Type B pancreatic cell (in vitro differentiated cells): Measurements from ENCODE around the gene EGFLAM. TPM values are rescaled to one million over a fixed set of nuclear protein-coding genes. Genes with fewer than 3 reads are reported as not detected.
A peak's percentile ranks its signal among the peaks of the same experiment; 100 is the strongest.

ENCODE experiments used
- DNase-seq: peaks from one replicate; pipeline ENCODE4 v3.0.0; 2021; ENCODE audit warnings: mixed read lengths; ENCODE audit not compliant: unreplicated experiment; ENCODE audit errors: extremely low spot score
- H3K27ac Mint-ChIP-seq: 2 replicates; pipeline ENCODE4 v1.8.0; 2021; ENCODE audit warnings: mild to moderate bottlenecking, mixed read lengths
- H3K27me3 Mint-ChIP-seq: 2 replicates; pipeline ENCODE4 v1.8.0; 2021; ENCODE audit warnings: mixed read lengths
- H3K36me3 Mint-ChIP-seq: 2 replicates; pipeline ENCODE4 v1.8.0; 2021; ENCODE audit warnings: mixed read lengths
- H3K4me1 Mint-ChIP-seq: one replicate; pipeline ENCODE4 v1.8.0; 2021; ENCODE audit warnings: mixed read lengths; ENCODE audit not compliant: unreplicated experiment
- H3K4me3 Mint-ChIP-seq: 2 replicates; pipeline ENCODE4 v1.8.0; 2021; ENCODE audit warnings: mild to moderate bottlenecking, mixed read lengths
- H3K9me3 Mint-ChIP-seq: 2 replicates; pipeline ENCODE4 v1.8.0; 2021; ENCODE audit warnings: mixed read lengths
- total RNA-seq: library from RNA; stranded (reverse); gene quantifications from 2 replicates; pipeline ENCODE4 v1.2.1, GENCODE V29; 2021; ENCODE audit warnings: low replicate concordance
- TF ChIP-seq, protein P1 (sequence below): fragments of 200-600 bp; sonication (generic); conservative IDR thresholded peaks from 2 replicates; pipeline ENCODE4 v1.5.0; 2021; ENCODE audit warnings: antibody characterized with exemption, mild to moderate bottlenecking

EGFLAM gene
- total RNA-seq, 1 donor from 2014 or later, result 4.8 TPM

DNA sequence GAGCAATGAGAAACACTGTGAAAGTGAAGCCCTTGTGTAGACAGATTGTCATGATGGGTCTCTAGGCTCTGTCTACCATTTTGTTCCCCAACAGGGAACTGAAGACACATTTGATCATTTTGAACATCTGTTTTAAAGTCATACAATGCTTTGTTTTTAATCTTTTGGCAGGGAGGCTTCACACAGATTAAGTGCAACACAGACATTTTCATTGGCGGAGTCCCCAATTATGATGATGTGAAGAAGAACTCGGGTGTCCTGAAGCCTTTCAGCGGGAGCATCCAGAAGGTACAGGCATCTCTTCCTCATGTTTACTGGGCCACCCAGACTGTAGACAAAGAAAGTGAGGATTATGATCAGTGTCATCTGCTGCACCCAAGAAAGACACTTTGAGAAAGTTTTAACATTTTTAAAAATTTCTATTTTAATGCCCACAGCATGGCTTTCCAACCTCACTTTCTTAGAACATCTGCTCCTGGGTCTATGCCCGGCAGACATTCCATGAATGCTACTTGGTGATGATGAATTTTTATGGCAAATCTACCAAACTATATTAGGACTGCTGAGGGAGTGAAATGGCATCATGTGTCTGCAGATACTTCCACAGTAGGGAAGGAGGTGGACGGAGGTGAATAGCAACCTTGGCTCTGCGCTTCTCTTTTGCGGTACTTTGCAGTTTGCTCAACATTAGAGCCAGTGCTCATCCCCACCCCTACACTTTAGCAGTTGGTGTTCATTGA is 176.8 kb downstream of the EGFLAM start:
- Mint-ChIP-seq H3K4me3 (no peak overlapping the region), H3K36me3 (no peaks in the 10 kb centered on the region), H3K27ac (no peak overlapping the region), H3K4me1 (peaks cover 24% of the 10 kb centered on the region), H3K27me3 (peaks cover 6% of the 10 kb centered on the region), H3K9me3 (peaks cover 4% of the 10 kb centered on the region)
- DNase-seq, result no peak
- TF ChIP-seq, protein P1, sequence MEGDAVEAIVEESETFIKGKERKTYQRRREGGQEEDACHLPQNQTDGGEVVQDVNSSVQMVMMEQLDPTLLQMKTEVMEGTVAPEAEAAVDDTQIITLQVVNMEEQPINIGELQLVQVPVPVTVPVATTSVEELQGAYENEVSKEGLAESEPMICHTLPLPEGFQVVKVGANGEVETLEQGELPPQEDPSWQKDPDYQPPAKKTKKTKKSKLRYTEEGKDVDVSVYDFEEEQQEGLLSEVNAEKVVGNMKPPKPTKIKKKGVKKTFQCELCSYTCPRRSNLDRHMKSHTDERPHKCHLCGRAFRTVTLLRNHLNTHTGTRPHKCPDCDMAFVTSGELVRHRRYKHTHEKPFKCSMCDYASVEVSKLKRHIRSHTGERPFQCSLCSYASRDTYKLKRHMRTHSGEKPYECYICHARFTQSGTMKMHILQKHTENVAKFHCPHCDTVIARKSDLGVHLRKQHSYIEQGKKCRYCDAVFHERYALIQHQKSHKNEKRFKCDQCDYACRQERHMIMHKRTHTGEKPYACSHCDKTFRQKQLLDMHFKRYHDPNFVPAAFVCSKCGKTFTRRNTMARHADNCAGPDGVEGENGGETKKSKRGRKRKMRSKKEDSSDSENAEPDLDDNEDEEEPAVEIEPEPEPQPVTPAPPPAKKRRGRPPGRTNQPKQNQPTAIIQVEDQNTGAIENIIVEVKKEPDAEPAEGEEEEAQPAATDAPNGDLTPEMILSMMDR, result no peak

GRCh38 chr5:38438757-38439156 is 180.4 kb downstream of the EGFLAM start:
- peaks cover 12% of the 10 kb centered on the region for H3K27me3 Mint-ChIP-seq
- H3K4me3 Mint-ChIP-seq, result no peak overlapping the region
- no peaks in the 10 kb centered on the region for H3K36me3 Mint-ChIP-seq
- DNase-seq, result no peak
- TF ChIP-seq, protein P1, result no peak
- H3K27ac Mint-ChIP-seq, result no peak overlapping the region
- peaks cover 23% of the 10 kb centered on the region for H3K4me1 Mint-ChIP-seq
- peaks cover 4% of the 10 kb centered on the region for H3K9me3 Mint-ChIP-seq

DNA sequence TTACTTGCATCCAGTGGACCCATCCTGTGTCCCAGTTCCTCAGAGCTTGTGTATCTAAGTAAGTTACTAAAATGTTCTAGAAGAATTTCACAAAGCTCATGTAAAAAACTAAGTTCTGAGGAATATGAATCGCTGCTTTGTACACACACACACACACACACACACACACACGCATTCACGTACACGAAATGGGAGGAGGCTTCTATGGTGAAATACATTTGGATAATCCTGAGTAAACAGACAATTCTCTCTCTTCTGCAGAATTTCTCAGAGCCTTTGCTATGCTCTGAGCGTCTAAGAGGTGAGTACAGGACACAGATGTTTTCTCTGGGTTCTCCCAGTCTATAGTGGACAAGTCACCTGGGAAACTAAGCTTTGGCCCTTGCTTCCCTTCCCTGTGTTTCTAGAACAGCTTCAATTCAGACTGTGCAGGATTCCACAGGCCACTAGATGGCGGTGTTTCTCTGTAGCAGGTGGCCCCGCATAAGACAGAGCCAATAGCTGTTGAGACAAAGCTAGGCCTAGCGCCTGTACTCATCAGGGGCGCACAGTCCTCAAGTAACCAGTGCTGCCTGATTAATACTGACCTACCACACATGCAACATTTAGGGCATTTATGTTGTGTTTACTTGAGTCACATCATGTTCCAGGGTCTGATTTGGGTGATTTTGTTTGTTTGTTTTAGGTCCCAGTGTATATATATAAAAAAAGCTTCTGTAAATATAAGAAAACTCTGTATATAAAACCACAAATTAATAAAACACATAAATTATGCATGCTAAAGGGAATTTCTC is 183.3 kb downstream of the EGFLAM start:
- Mint-ChIP-seq H3K27me3 (peaks cover 12% of the 10 kb centered on the region), H3K9me3 (peaks cover under 1% of the 10 kb centered on the region), H3K4me3 (no peak overlapping the region), H3K4me1 (peaks cover 16% of the 10 kb centered on the region), H3K27ac (no peak overlapping the region), H3K36me3 (no peaks in the 10 kb centered on the region)
- peak; percentile 87 for DNase-seq
- TF ChIP-seq, protein P1, result peak; percentile 99

GRCh38 chr5:38442247-38442573 is 183.9 kb downstream of the EGFLAM start:
- Mint-ChIP-seq H3K36me3 (no peaks in the 10 kb centered on the region), H3K9me3 (no peaks in the 10 kb centered on the region), H3K4me1 (peaks cover 13% of the 10 kb centered on the region), H3K4me3 (no peak overlapping the region), H3K27me3 (peaks cover 12% of the 10 kb centered on the region), H3K27ac (no peak overlapping the region)
- no peak for DNase-seq
- TF ChIP-seq, protein P1, result no peak

- Mint-ChIP-seq H3K4me3 (no peak overlapping the region), H3K27me3 (peaks cover 12% of the 10 kb centered on the region), H3K4me1 (peaks cover 13% of the 10 kb centered on the region), H3K27ac (no peak overlapping the region), H3K9me3 (no peaks in the 10 kb centered on the region), H3K36me3 (no peaks in the 10 kb centered on the region)
- TF ChIP-seq, protein P1, result no peak
- no peak for DNase-seq
Measured at GRCh38 chr5:38443390-38443789, 185.0 kb downstream of the EGFLAM start.
